ENCODE data around the gene FCN3.
A peak's percentile ranks its signal among the peaks of the same experiment; 100 is the strongest.

FCN3 gene

GRCh38 chr1:27336756-27337155, 37.9 kb downstream of the FCN3 start:
- FAIRE-seq = no peak

- no peak for FAIRE-seq
Measured at GRCh38 chr1:27335506-27336422, 38.9 kb downstream of the FCN3 start.

- FAIRE-seq = no peak
Measured at GRCh38 chr1:27333717-27334279, 40.8 kb downstream of the FCN3 start.

- no peak for FAIRE-seq
Measured at GRCh38 chr1:27332536-27333281, 41.9 kb downstream of the FCN3 start.

- no peak for FAIRE-seq
Measured at GRCh38 chr1:27331922-27332321, 42.7 kb downstream of the FCN3 start.

- FAIRE-seq = no peak
Measured at GRCh38 chr1:27331426-27331825, 43.2 kb downstream of the FCN3 start.

- FAIRE-seq = no peak
Measured at GRCh38 chr1:27330786-27331185, 43.8 kb downstream of the FCN3 start.

- no peak for FAIRE-seq
Measured at GRCh38 chr1:27327964-27328363, 46.7 kb downstream of the FCN3 start.

- no peak for FAIRE-seq
Measured at GRCh38 chr1:27325286-27325685, 49.3 kb downstream of the FCN3 start.

GRCh38 chr1:27322569-27323240, 51.9 kb downstream of the FCN3 start:
- FAIRE-seq = no peak

GRCh38 chr1:27321813-27322568, 52.6 kb downstream of the FCN3 start, which contains the start of gene TMEM222:
Gene TMEM222, plus strand, starts transcription at chr1:27322163. Its CDS starts 35 bp downstream, at chr1:27322198.
- peak; percentile 4 for FAIRE-seq
